Heart left ventricle (tissue), 16 donors: ENCODE measurements around the gene MAPK4. TPM values are rescaled to one million over a fixed set of nuclear protein-coding genes. Genes with fewer than 3 reads are reported as not detected.
"Not testable (repeated sequence)": the region's sequence is repeated elsewhere in the genome, so short reads cannot be mapped to it uniquely, and the experiment has no call there.

Source experiments
- ATAC-seq, 4 donors: fragments of 200-7000 bp; cut with Tn5 transposase; one replicate each; pipeline ENCODE4 v1.9.1; 2020 to 2022; ENCODE audit warnings: moderate library complexity in 4 of 4, mild to moderate bottlenecking in 3 of 4, moderate number of reproducible peaks in 1 of 4
- DNase-seq, 5 donors: peaks; one replicate each; pipeline ENCODE4 v3.0.0-alpha.2; 2020
- H3K27ac ChIP-seq, 12 donors: fragments of 200-600 bp; sonication (generic) in 4 of 12; one replicate each; pipeline versions ENCODE4 v1.5.0 to v1.8.0; 2016 to 2022; ENCODE audit warnings: mild to moderate bottlenecking in 2 of 12
- H3K27me3 ChIP-seq, 9 donors: fragments of 200-600 bp; sonication (generic) in 2 of 9; one replicate each; pipeline versions ENCODE4 v1.5.1 to v1.8.0; 2016 to 2022; ENCODE audit warnings: mild to moderate bottlenecking in 3 of 9
- H3K36me3 ChIP-seq, 9 donors: fragments of 200-600 bp; sonication (generic) in 2 of 9; one replicate each; pipeline versions ENCODE4 v1.5.0 to v1.8.0; 2018 to 2022; ENCODE audit warnings: mild to moderate bottlenecking in 2 of 9
- H3K4me1 ChIP-seq, 12 donors: fragments of 200-600 bp; sonication (generic) in 4 of 12; one replicate each; pipeline versions ENCODE4 v1.5.0 to v1.8.0; 2016 to 2022; ENCODE audit warnings: mild to moderate bottlenecking in 3 of 12
- H3K4me3 ChIP-seq, 12 donors: fragments of 200-600 bp; sonication (generic) in 4 of 12; one replicate each; pipeline versions ENCODE4 v1.5.0 to v1.8.0; 2017 to 2022; ENCODE audit warnings: mild to moderate bottlenecking in 9 of 12, moderate library complexity in 4 of 12
- H3K9me3 ChIP-seq, 12 donors: fragments of 200-600 bp; sonication (generic) in 4 of 12; one replicate each; pipeline versions ENCODE4 v1.5.0 to v1.8.0; 2016 to 2022; ENCODE audit warnings: mild to moderate bottlenecking in 1 of 12
- POLR2A ChIP-seq, 2 donors: fragments of 450-650 bp; IDR thresholded peaks; one replicate each; pipeline ENCODE4 v1.6.1; 2017; ENCODE audit warnings: antibody characterized with exemption in 2 of 2, mild to moderate bottlenecking in 2 of 2, moderate library complexity in 2 of 2
- WGBS, 4 donors: extraction: QIAGEN DNeasy Blood & Tissue Kit in 2 of 4; methylation state at CpG; one replicate each; pipeline versions ENCODE4 v1.1.5 to v1.1.7; 2013 to 2018; 5-methylcytosine and 5-hydroxymethylcytosine counted together
- intact Hi-C, 10 donors: fragments of 100-400 bp; cut with DNase I; formaldehyde crosslinking; loops; one replicate each; pipeline versions ENCODE4 v1.11.1 to v1.14.2; 2022
- polyA plus RNA-seq, 2 donors: library from polyadenylated mRNA; stranded (reverse); fragments of 200-250 nt; gene quantifications; one replicate each; pipeline ENCODE4 v1.2.3, GENCODE V29; 2013
- total RNA-seq, 9 donors: library from RNA; depleted of rRNA in 2 of 9; stranded (reverse); fragments of >200 nt in 2 of 9; fragmentation: NEBNext Ultra II Directional in 3 of 9; extraction: Animal tissue kit (Norgen Biotek cat#: 25700) in 3 of 9; gene quantifications; one replicate each; pipeline versions ENCODE4 v1.1.0 to v1.2.4, GENCODE V29; 2016 to 2023
- TF ChIP-seq, protein P1 (sequence below), 12 donors: fragments of 200-600 bp; sonication (generic) in 4 of 12; IDR thresholded peaks; one replicate each; pipeline versions ENCODE4 v1.5.0 to v1.8.0; 2018 to 2022; ENCODE audit warnings: antibody characterized with exemption in 12 of 12, mild to moderate bottlenecking in 5 of 12
- donor health status: ischemic (EF 13 %, LVEDD 7.1; RV severe dilation, severe dysfunction).
- donor health status: healthy with polysubstance abuse.
- donor health status: DM: no; HTN: yes; CAD: no.
- donor health status: DM: no; HTN: no; CAD: no.
- donor health status: ischemic (EF 25% LVEDD 6.9; RV normal size, moderate dysfunction).
- donor health status: ischemic (EF 25% LVEDD 5.7; RV mildly dilated, moderate dysfunction).
- donor health status: healthy.
- donor health status: DM: yes; HTN: yes; CAD: no.
- donor health status: ischemic (EF 35%, LVEDD 5.7; RV mildly dilated, moderate dysfunction).
- donor health status: nonischemic (EF 11% LVEDD 7.7; RV severe dilation, severe dysfunction).
- donor health status: DM: yes; HTN: yes; CAD: no.
- donor health status: PGD.
- donor health status: ischemic (EF 29% LVEDD 5.4; RV normal size, mild dysfunction).
- donor health status: nonischemic (EF 23%, LVEDD 6.1; RV moderate dilation, normal function).

Gene MAPK4
- total and polyA plus RNA-seq, 11 donors: 8.5 to 169 (median 30.1) TPM

DNA sequence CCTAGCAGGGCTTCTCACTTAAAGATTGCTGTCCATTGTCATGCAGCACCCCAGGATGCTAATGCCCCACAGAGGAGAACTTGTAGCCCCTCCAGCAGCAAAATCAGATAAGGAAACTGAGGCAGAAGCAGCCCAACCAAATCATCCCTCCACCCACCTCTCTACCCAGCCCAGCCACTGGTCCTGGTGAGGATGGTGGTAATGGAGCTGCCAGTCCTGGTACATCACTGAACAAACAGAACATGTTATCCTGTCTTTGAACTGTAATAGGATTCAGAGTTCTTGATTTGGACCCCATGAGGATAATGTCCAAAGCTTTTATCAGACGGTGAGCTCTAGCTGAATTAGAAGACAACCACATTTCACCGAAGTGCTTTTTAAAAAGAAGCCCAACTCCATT, 146.8 kb downstream of the MAPK4 start:
- ATAC-seq (no peak), DNase-seq (no peak)
- intact Hi-C loops: no loop called here
- Histone ChIP-seq H3K27ac (no peak overlapping the region), H3K4me1 (peaks cover 0 to 8% (median 0%) of the 10 kb centered on the region in 12 donors), H3K9me3 (no peaks in the 10 kb centered on the region), H3K36me3 (no peaks in the 10 kb centered on the region), H3K27me3 (no peaks in the 10 kb centered on the region), H3K4me3 (no peak overlapping the region)
- 71 to 83% (median 76%) methylated on average over 2 of the region's 2 CpGs for WGBS, 4 donors
- TF ChIP-seq POLR2A (IDR thresholded peaks at IDR 0.05): no peak
- TF ChIP-seq, protein P1, sequence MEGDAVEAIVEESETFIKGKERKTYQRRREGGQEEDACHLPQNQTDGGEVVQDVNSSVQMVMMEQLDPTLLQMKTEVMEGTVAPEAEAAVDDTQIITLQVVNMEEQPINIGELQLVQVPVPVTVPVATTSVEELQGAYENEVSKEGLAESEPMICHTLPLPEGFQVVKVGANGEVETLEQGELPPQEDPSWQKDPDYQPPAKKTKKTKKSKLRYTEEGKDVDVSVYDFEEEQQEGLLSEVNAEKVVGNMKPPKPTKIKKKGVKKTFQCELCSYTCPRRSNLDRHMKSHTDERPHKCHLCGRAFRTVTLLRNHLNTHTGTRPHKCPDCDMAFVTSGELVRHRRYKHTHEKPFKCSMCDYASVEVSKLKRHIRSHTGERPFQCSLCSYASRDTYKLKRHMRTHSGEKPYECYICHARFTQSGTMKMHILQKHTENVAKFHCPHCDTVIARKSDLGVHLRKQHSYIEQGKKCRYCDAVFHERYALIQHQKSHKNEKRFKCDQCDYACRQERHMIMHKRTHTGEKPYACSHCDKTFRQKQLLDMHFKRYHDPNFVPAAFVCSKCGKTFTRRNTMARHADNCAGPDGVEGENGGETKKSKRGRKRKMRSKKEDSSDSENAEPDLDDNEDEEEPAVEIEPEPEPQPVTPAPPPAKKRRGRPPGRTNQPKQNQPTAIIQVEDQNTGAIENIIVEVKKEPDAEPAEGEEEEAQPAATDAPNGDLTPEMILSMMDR (IDR thresholded peaks at IDR 0.05): no peak

DNA sequence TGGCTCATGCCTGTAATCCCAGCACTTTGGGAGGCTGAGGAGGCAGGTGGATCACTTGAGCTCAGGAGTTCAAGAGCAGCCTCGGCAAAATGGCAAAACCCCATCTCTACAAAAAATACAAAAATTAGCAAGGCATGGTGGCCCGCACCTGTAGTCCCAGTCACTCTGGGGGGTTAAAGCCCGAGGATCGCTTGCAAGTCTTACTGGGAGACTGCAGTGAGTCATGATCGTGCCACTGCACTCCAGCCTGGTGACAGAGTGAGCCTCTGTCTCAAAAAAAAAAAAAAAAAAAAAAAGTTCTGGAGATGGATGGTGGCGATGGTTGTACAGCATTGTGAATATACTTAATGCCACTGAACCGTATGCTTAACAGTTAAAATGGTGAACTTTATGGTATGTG, 147.4 kb downstream of the MAPK4 start:
- H3K9me3 ChIP-seq, H3K27me3 ChIP-seq, H3K36me3 ChIP-seq, ATAC-seq, DNase-seq, intact Hi-C loops, H3K27ac ChIP-seq, H3K4me3 ChIP-seq, H3K4me1 ChIP-seq: not testable (repeated sequence)
- 83 to 88% (median 86%) methylated on average over 7 of the region's 7 CpGs for WGBS, 4 donors

DNA sequence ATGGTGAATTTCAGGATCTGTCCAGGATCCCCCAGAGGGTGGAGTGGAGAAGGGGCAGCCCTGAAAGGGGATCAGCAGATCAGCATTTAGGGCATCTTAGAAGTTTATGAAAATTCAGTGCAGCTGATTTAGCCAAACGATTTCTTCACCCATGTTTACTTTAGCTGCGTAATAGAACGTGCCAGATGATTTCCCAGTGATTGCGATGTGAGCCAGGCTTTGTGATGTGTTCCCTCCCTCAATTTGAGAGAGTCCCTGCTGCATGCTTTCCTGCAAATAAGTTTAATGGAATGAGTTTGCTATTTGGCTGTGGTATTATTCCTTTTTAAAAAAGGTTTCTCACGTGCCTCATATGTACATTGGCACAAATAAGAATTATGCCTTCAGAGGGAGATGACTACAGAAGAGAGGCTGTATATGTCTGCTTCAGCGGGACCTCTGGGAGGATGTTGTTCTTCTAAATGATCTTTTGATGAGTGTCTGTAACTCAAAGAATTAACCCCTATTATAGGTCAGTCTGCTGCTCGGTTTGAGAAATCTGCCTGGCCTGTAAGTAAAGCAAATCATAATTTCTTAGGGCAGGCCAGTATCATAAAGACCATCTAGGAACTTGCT, 148.1 kb downstream of the MAPK4 start:
- no peak for ATAC-seq
- DNase-seq: no peak
- no peaks in the 10 kb centered on the region for H3K9me3 ChIP-seq
- peaks cover 0 to 8% (median 0%) of the 10 kb centered on the region in 12 donors for H3K4me1 ChIP-seq
- H3K36me3 ChIP-seq: no peaks in the 10 kb centered on the region
- no peak overlapping the region for H3K27ac ChIP-seq
- TF ChIP-seq, protein P1 (IDR thresholded peaks at IDR 0.05): no peak
- no peak for TF ChIP-seq POLR2A (IDR thresholded peaks at IDR 0.05)
- H3K4me3 ChIP-seq: no peak overlapping the region
- intact Hi-C loops: no loop called here
- H3K27me3 ChIP-seq: no peaks in the 10 kb centered on the region
- 56 to 67% (median 59%) methylated on average over 7 of the region's 7 CpGs for WGBS, 4 donors

DNA sequence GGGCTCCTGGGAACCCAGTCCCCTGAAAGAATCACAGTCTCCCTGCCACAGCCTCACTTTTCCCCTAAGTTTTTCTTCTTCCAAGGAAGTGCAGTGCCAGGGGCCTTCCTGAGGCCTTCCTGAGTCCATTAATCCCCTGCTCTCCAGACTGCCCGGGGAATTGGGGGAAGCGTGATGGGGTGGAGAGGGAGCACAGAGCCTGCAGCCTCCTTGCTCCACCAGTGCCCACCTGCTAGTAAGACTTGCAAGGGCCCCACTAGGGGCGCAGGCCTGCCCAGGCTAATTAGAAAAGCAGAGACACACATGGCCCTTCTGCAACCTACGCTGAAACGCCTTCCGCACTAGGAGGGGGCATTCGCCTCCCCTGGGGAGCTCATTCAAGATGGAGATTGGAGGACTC, 149.3 kb downstream of the MAPK4 start:
- DNase-seq (no peak), ATAC-seq (no peak)
- no peaks in the 10 kb centered on the region for H3K36me3 ChIP-seq
- 72 to 86% (median 77%) methylated on average over 6 to 7 of the region's 7 CpGs for WGBS, 4 donors
- TF ChIP-seq POLR2A (IDR thresholded peaks at IDR 0.05): no peak
- TF ChIP-seq, protein P1 (IDR thresholded peaks at IDR 0.05): no peak
- H3K27me3 ChIP-seq: no peaks in the 10 kb centered on the region
- no peaks in the 10 kb centered on the region for H3K9me3 ChIP-seq
- H3K4me3 ChIP-seq: no peak overlapping the region
- no peaks in the 10 kb centered on the region for H3K4me1 ChIP-seq
- intact Hi-C loops: no loop called here
- H3K27ac ChIP-seq: no peak overlapping the region

DNA sequence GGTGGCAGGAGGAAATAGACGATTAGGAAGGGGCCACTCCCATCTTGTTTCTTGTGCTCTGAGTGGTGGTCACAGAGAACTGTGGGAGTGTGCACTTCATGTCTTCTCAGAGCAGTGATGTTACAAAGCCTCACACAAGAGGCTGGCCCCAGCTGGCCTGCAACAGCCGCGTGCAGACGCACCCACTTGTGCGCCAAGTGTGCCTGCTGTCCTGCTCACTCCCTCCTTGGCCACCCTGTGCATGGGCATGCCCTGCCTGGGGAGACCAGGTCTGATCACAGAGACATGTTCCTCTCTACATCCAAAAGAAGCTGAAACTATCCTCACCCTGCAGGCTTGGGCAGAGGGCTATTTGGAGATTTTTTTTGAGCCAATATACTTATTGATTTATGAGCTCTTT, 151.5 kb downstream of the MAPK4 start:
- peaks cover 0 to 7% (median 0%) of the 10 kb centered on the region in 12 donors for H3K9me3 ChIP-seq
- H3K27me3 ChIP-seq: no peaks in the 10 kb centered on the region
- no peak for TF ChIP-seq POLR2A (IDR thresholded peaks at IDR 0.05)
- TF ChIP-seq, protein P1 (IDR thresholded peaks at IDR 0.05): no peak
- no peaks in the 10 kb centered on the region for H3K4me1 ChIP-seq
- ATAC-seq (peak in 3 of 4 donors; percentile 51 to 58 (median 52)), DNase-seq (no peak)
- H3K4me3 ChIP-seq: no peak overlapping the region
- intact Hi-C loops: no loop called here
- H3K36me3 ChIP-seq: peaks cover 0 to 6% (median 0%) of the 10 kb centered on the region in 9 donors
- WGBS, 4 donors: 31 to 66% (median 47%) methylated on average over 5 of the region's 5 CpGs
- no peak overlapping the region for H3K27ac ChIP-seq
